ENCODE data around the gene ZFP36.

ZFP36 gene

DNA sequence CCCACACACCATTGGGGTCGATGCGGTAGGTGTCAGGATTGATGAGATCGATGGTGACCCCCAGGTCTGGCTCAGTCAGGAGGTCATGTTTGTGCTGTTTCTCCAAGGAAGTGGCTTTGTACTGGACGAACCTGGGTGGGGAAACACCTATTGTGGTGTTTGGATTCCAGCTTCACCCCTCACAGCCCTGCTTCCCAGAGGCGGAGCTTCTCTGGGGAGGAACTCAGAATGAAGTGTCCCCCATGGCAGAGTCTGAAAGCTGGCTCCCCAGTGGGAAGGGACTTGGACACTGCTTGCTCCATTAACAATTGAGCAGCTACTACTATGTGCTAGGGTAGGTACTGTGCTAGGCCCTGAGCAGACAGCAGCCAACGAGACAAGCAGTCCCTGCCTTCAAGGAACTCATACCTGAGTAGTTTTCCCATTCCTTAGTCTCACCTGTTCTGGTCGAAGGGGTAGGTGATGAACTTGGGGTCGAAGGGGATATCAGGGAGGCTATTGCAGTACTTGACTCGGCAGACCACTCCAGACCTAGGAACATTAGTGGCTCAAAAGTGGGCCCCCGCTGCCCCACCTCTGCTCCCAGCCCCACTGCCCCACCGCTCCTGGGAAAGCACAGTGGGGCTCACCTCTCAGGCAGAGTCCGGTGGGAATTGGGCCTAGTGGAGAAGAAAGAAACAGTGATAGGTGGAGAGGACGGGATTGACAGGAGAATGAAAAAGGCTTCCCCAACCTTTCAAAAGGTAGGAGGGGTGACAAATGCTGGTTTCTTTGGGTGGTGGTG lies 16.8 kb upstream of the ZFP36 start:
- H4K8ac ChIP-seq (ENCODE audit: low read depth, low read length), result no peak overlapping the region
- no CpG with 5 or more reads among the region's 13 CpGs for WGBS, 2 donors (ENCODE audit: extremely low coverage in 2 of 2, insufficient read length in 2 of 2, insufficient replicate concordance in 1 of 2)
- H4K91ac ChIP-seq (ENCODE audit: low read depth, low read length, poor library complexity), result no peak overlapping the region
- peaks cover 5 to 11% of the 10 kb centered on the region in 2 donors for H3K4me1 ChIP-seq (ENCODE audit: control insufficient read depth in 2 of 2, insufficient read depth in 1 of 2, low read depth in 1 of 2, low read length in 2 of 2)
- H3K27me3 ChIP-seq (ENCODE audit: control insufficient read depth in 3 of 3, insufficient read depth in 3 of 3, low read depth in 1 of 3, low read length in 3 of 3), result no peaks in the 10 kb centered on the region
- no peak overlapping the region for H3K23ac ChIP-seq (ENCODE audit: low read depth, low read length, poor library complexity)
- H3K79me1 ChIP-seq (ENCODE audit: low read depth, low read length), result peaks cover 11% of the 10 kb centered on the region
- H3K4me3 ChIP-seq (ENCODE audit: low read length in 2 of 2), result peak overlapping the region; percentile 68 to 95
- no peak overlapping the region for H2BK15ac ChIP-seq (ENCODE audit: low read length)
- no peak overlapping the region for H2BK120ac ChIP-seq (ENCODE audit: low read depth, low read length)
- H3K9ac ChIP-seq (ENCODE audit: low read depth, low read length, poor library complexity), result peak overlapping the region; percentile 9
- no peaks in the 10 kb centered on the region for H3K9me3 ChIP-seq (replicated peaks in 1 of 2; ENCODE audit: control insufficient read depth in 2 of 2, insufficient read depth in 1 of 2, low read depth in 1 of 2, low read length in 2 of 2)
- no peak overlapping the region for H3K14ac ChIP-seq (ENCODE audit: low read length)
- no peak overlapping the region for H2BK5ac ChIP-seq (ENCODE audit: low read length)
- H3K18ac ChIP-seq (ENCODE audit: low read length), result no peak overlapping the region
- no peak overlapping the region for H2BK12ac ChIP-seq (ENCODE audit: low read length)
- H2AFZ ChIP-seq (ENCODE audit: low read length), result peak overlapping the region; percentile 87
- H3K4ac ChIP-seq (ENCODE audit: low read length), result no peak overlapping the region
- peak overlapping the region; percentile 14 for H2AK5ac ChIP-seq (ENCODE audit: low read depth, low read length)
- H3K27ac ChIP-seq (replicated peaks; ENCODE audit: low read length), result peak overlapping the region; percentile 99
- peak overlapping the region; percentile 90 for H3K4me2 ChIP-seq (ENCODE audit: insufficient read depth, low read length, poor library complexity, severe bottlenecking)
- peaks cover 45 to 66% of the 10 kb centered on the region in 2 donors for H3K36me3 ChIP-seq (replicated peaks in 1 of 2; ENCODE audit: control insufficient read depth in 2 of 2, insufficient read depth in 2 of 2, low read length in 2 of 2)
- DNase-seq (ENCODE audit: low spot score), result no peak

DNA sequence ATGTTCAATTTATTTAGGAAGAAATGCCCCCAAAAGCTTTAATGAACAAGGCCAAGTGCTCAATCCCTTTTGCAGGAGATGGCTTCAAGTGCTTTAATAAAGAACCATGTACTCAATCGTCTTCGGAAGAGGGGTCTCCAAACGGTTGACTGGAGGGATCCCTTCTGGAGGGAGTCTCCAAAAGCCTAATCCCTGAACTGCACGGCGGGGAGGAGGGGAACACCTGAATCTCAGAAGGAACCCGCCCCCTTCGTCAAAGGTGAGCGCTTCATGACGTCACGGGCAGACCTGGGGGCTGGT lies 16.2 kb upstream of the ZFP36 start:
- H2AK5ac ChIP-seq (ENCODE audit: low read depth, low read length), result peak overlapping the region; percentile 42
- H2AFZ ChIP-seq (ENCODE audit: low read length), result peak overlapping the region; percentile 87
- peak overlapping the region; percentile 96 for H3K18ac ChIP-seq (ENCODE audit: low read length)
- WGBS, 2 donors (ENCODE audit: extremely low coverage in 2 of 2, insufficient read length in 2 of 2, insufficient replicate concordance in 1 of 2), result no CpG with 5 or more reads among the region's 10 CpGs
- H3K79me1 ChIP-seq (ENCODE audit: low read depth, low read length), result peaks cover 11% of the 10 kb centered on the region
- no peaks in the 10 kb centered on the region for H3K27me3 ChIP-seq (ENCODE audit: control insufficient read depth in 3 of 3, insufficient read depth in 3 of 3, low read depth in 1 of 3, low read length in 3 of 3)
- H3K9ac ChIP-seq (ENCODE audit: low read depth, low read length, poor library complexity), result peak overlapping the region; percentile 98
- peak overlapping the region; percentile 90 for H3K4me2 ChIP-seq (ENCODE audit: insufficient read depth, low read length, poor library complexity, severe bottlenecking)
- H3K23ac ChIP-seq (ENCODE audit: low read depth, low read length, poor library complexity), result peak overlapping the region; percentile 87
- peaks cover 5 to 11% of the 10 kb centered on the region in 2 donors for H3K4me1 ChIP-seq (ENCODE audit: control insufficient read depth in 2 of 2, insufficient read depth in 1 of 2, low read depth in 1 of 2, low read length in 2 of 2)
- peak overlapping the region; percentile 53 for H3K4ac ChIP-seq (ENCODE audit: low read length)
- peak overlapping the region; percentile 92 for H3K14ac ChIP-seq (ENCODE audit: low read length)
- H3K9me3 ChIP-seq (replicated peaks in 1 of 2; ENCODE audit: control insufficient read depth in 2 of 2, insufficient read depth in 1 of 2, low read depth in 1 of 2, low read length in 2 of 2), result no peaks in the 10 kb centered on the region
- peak overlapping the region; percentile 95 for H2BK5ac ChIP-seq (ENCODE audit: low read length)
- H4K91ac ChIP-seq (ENCODE audit: low read depth, low read length, poor library complexity), result no peak overlapping the region
- H3K4me3 ChIP-seq (ENCODE audit: low read length in 2 of 2), result peak overlapping the region; percentile 68 to 95
- H4K8ac ChIP-seq (ENCODE audit: low read depth, low read length), result no peak overlapping the region
- no peak overlapping the region for H2BK120ac ChIP-seq (ENCODE audit: low read depth, low read length)
- H3K27ac ChIP-seq (replicated peaks; ENCODE audit: low read length), result peak overlapping the region; percentile 99
- DNase-seq (ENCODE audit: low spot score), result no peak
- H2BK12ac ChIP-seq (ENCODE audit: low read length), result no peak overlapping the region
- H2BK15ac ChIP-seq (ENCODE audit: low read length), result no peak overlapping the region
- peaks cover 42 to 66% of the 10 kb centered on the region in 2 donors for H3K36me3 ChIP-seq (replicated peaks in 1 of 2; ENCODE audit: control insufficient read depth in 2 of 2, insufficient read depth in 2 of 2, low read length in 2 of 2)

DNA sequence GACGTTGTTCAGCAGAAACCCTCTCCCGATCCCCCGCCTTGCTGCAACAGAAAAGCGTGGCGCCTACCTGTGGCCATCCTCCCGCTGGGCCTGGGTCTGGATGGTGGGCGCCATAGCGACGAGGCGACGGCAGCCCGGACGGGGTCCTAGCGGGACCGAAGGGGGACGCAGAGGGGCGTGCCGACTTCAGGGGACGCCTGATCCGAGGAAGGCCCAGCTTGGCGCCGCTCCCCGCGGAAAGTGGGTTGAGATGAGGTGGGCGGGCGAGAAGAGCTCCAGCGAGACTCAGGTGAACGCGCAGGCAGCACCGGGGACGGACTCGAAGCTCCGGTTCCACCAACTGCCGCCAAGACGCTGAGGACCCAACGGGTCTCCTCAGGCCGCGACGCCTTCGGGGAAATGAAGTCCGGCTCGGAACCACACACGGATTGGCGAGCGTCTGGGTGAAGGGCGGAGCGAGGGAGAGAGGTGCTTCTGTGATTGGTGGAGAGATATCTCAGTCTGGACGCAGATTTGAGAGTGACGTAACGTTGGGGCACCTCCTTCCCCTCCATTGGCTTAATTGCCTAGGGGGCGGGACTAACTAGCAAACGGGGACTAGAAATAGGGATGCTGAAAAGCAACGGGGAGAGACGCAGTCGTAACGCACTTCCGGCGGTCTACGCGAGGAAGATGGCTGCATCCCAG lies 15.8 kb upstream of the ZFP36 start, which contains the start of the genes MED29 and PAF1:
Gene MED29, plus strand, starts transcription at position 628 of the 687 bp plus-strand sequence. Its CDS starts 45 bp downstream, at position 673.
Gene PAF1, minus strand, starts transcription at position 356 of the 687 bp plus-strand sequence. Its CDS starts 242 bp downstream, at position 114.
- no peak within 1 kb of the TSS for H4K91ac ChIP-seq (ENCODE audit: low read depth, low read length, poor library complexity)
- no peak within 1 kb of the TSS for H4K8ac ChIP-seq (ENCODE audit: low read depth, low read length)
- DNase-seq (ENCODE audit: low spot score), result peak; percentile 99
- H3K9me3 ChIP-seq (replicated peaks in 1 of 2; ENCODE audit: control insufficient read depth in 2 of 2, insufficient read depth in 1 of 2, low read depth in 1 of 2, low read length in 2 of 2), result no peaks in the 10 kb centered on the region
- H3K4me2 ChIP-seq (ENCODE audit: insufficient read depth, low read length, poor library complexity, severe bottlenecking), result peak within 1 kb of the TSS; percentile 90
- peaks cover 40 to 62% of the 10 kb centered on the region in 2 donors for H3K36me3 ChIP-seq (replicated peaks in 1 of 2; ENCODE audit: control insufficient read depth in 2 of 2, insufficient read depth in 2 of 2, low read length in 2 of 2)
- H3K14ac ChIP-seq (ENCODE audit: low read length), result peak within 1 kb of the TSS; percentile 92
- H3K4me1 ChIP-seq (ENCODE audit: control insufficient read depth in 2 of 2, insufficient read depth in 1 of 2, low read depth in 1 of 2, low read length in 2 of 2), result peaks cover 5 to 11% of the 10 kb centered on the region in 2 donors
- peak within 1 kb of the TSS; percentile 53 for H3K4ac ChIP-seq (ENCODE audit: low read length)
- H3K23ac ChIP-seq (ENCODE audit: low read depth, low read length, poor library complexity), result peak within 1 kb of the TSS; percentile 87
- H2BK15ac ChIP-seq (ENCODE audit: low read length), result no peak within 1 kb of the TSS
- H3K18ac ChIP-seq (ENCODE audit: low read length), result peak within 1 kb of the TSS; percentile 98
- H2AFZ ChIP-seq (ENCODE audit: low read length), result peak within 1 kb of the TSS; percentile 87
- peak within 1 kb of the TSS; percentile 68 for H2BK12ac ChIP-seq (ENCODE audit: low read length)
- no peaks in the 10 kb centered on the region for H3K27me3 ChIP-seq (ENCODE audit: control insufficient read depth in 3 of 3, insufficient read depth in 3 of 3, low read depth in 1 of 3, low read length in 3 of 3)
- peak within 1 kb of the TSS; percentile 68 to 96 for H3K4me3 ChIP-seq (ENCODE audit: low read length in 2 of 2)
- peak within 1 kb of the TSS; percentile 42 for H2AK5ac ChIP-seq (ENCODE audit: low read depth, low read length)
- no CpG with 5 or more reads among the region's 60 CpGs for WGBS, 2 donors (ENCODE audit: extremely low coverage in 2 of 2, insufficient read length in 2 of 2, insufficient replicate concordance in 1 of 2)
- peak within 1 kb of the TSS; percentile 14 for H2BK120ac ChIP-seq (ENCODE audit: low read depth, low read length)
- peak within 1 kb of the TSS; percentile 99 for H3K27ac ChIP-seq (replicated peaks; ENCODE audit: low read length)
- H3K9ac ChIP-seq (ENCODE audit: low read depth, low read length, poor library complexity), result peak within 1 kb of the TSS; percentile 99
- peak within 1 kb of the TSS; percentile 95 for H2BK5ac ChIP-seq (ENCODE audit: low read length)
- H3K79me1 ChIP-seq (ENCODE audit: low read depth, low read length), result peaks cover 12% of the 10 kb centered on the region

Measured in neuronal stem cell (in vitro differentiated cells).